Suppressor macrophage treated with lipopolysaccharide for 1 hour (primary cell): ENCODE results near the gene SCYL2.
"Not testable (repeated sequence)": the region's sequence is repeated elsewhere in the genome, so short reads cannot be mapped to it uniquely, and the experiment has no call there.

Experiments used
- DNase-seq, 3 donors: peaks; one replicate each; pipeline ENCODE4 v3.0.0-alpha.2; 2020 to 2022

Gene SCYL2, protein sequence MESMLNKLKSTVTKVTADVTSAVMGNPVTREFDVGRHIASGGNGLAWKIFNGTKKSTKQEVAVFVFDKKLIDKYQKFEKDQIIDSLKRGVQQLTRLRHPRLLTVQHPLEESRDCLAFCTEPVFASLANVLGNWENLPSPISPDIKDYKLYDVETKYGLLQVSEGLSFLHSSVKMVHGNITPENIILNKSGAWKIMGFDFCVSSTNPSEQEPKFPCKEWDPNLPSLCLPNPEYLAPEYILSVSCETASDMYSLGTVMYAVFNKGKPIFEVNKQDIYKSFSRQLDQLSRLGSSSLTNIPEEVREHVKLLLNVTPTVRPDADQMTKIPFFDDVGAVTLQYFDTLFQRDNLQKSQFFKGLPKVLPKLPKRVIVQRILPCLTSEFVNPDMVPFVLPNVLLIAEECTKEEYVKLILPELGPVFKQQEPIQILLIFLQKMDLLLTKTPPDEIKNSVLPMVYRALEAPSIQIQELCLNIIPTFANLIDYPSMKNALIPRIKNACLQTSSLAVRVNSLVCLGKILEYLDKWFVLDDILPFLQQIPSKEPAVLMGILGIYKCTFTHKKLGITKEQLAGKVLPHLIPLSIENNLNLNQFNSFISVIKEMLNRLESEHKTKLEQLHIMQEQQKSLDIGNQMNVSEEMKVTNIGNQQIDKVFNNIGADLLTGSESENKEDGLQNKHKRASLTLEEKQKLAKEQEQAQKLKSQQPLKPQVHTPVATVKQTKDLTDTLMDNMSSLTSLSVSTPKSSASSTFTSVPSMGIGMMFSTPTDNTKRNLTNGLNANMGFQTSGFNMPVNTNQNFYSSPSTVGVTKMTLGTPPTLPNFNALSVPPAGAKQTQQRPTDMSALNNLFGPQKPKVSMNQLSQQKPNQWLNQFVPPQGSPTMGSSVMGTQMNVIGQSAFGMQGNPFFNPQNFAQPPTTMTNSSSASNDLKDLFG

DNA sequence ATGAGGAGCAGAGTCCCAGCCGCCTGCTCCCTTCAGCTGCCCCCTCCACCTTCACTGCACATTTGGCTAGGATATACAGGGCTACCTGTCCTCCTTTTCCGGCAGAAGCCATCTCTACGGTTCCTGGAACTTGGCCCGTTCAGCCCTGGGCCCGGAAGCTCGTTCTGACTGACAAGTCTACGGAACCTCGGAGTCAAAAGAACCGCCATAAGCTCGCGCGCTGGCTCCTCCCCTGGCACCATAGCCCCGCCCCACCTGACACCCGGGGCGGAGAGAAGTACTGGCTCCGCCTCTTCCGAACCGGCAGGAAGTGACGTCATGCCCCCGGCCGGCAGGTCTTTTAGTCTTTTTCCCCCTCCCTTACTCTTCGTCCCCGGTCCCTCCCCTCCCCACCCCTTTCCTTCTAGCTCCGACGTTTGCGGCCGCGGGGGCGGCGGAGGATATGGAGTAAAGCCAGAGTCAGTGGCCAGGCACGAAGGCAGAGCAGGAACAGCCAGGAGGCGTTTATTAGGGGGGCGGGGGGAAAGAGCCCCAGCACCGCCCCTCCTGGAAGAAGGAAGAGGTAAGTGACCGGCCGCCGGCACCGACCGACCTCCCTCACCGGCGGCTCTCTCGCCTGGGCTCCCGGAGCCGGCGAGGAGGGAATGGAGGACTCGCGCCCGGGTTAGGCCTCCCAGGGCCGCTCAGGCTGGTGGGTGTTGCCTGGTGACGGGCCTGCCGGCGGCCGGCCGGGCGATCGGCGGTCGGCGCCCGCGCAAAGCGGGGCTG is at the start of gene SCYL2, which contains the start of gene DEPDC4:
Gene SCYL2 (plus strand): TSS at position 343 of the 768 bp plus-strand sequence. CDS start 15,794 bp downstream, outside the sequence.
Gene DEPDC4 (minus strand): TSS at position 245 of the 768 bp plus-strand sequence. CDS start 3 bp downstream, at position 242.
- peak; percentile 99 to 100 (median 99) for DNase-seq

DNA sequence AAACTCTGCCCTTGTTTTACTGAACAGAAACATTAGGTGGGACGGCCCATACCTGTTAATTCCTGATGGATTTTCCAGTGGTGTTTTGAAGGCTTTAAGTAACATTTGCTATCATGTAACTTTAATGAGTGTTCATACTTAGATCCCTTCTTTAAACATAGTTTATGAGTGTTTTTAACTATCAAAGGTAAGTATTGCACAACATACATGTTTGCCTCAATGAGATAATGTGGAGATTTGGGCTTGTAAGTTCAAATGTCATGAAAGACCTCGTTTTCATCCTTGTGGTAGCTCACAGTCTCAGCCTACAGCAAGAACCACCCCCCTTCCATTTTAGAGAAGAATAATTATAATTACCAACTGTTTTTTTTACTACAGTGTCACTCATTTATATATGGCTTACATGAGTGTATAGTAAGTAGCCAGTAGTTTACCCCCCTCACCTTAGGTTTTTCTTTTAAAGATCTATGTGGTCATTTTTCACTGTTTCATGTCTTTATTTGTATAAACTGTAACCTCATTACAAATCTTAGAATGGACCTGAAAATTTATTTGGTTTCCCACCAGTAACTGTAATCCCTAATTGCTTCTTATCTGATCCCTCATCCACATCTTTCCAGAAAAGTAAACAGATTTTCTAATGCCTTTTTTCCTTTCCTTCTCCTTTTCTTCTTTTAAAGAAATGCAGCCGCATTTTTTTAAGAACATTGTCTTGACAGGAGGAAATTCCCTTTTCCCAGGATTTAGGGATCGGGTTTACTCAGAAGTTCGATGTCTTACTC is 47.5 kb upstream of the SCYL2 start:
- no peak for DNase-seq

DNA sequence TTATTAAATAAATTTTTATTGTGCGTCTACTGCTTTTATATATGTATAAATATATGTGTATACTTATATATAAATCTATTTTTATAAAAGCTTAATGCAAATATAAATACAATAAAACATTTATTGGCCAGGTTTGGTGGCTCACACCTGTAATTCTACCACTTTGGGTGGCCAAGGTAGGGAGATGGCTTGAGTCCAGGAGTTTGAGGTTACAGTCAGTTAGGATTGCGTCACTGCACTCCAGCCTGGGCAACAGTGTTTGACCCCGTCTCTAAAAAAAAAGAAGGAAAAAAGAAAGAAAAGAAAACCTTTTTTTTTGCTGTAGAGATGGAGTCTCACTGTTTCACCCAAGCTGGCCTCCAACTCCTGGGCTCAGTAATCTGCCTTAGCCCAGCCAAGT is 45.5 kb upstream of the SCYL2 start:
- DNase-seq = no peak

DNA sequence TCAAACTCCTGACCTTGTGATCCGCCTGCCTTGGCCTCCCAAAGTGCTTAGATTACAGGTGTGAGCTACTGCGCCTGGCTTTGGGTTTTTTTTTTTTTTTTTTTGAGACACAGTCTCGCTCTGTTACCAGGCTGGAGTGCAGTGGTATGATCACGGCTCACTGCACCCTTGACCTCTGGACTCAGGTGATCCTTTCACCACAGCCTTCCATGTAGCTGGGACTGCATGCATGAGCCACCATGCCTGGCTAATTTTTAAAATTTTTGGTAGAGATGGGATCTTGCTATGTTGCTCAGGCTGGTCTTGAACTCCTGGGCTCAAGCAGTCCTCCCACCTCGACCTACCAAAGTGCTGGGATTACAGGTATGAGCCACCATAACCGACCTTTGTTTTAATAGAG is 44.8 kb upstream of the SCYL2 start:
- not testable (repeated sequence) for DNase-seq

DNA sequence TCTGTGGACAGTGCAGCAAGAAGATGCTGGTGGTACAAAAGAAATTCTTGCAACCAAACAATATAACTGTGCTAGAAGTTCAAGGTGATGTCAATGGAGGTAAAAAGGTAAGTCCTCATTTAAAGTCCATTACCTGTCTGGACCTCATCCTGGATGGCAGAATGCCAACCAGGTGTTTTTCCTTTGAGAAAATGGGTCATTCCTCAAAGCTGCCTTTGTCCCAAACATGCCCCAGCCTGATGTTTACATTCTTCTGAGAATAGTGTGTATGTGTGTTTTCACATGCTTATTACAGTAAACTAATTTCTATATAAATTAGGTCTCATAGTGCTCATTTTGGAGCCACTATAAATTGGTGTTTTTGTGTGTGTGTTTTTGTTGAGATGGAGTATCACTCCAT is 41.5 kb upstream of the SCYL2 start:
- no peak for DNase-seq

DNA sequence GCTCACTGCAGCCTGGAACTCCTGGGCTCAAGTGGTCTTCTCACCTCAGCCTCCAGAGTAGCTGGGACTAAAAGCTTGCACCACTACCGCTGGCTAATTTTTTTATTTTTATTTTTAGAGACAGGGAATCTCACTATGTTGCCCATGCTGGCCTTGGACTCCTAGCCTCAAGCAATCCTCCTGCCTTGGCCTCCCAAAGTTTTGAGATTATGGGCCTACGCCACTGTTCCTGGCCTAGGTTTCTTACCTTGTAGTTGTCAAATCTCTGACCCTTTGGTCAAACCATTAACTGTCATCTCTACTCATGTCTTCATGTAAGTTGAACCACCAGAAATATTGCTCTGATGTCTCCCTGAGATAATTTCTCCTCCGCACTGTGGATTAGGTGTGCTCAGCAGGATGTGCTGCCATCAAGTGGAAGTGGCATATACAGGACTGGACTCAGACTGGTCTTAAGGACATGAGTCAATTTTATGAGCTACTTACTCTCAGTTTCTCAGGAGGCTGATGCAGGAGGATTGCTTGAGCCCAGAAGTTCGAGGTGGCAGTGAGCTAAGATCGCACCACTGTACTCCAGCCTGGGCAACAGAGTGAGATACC is 37.8 kb upstream of the SCYL2 start:
- no peak for DNase-seq

DNA sequence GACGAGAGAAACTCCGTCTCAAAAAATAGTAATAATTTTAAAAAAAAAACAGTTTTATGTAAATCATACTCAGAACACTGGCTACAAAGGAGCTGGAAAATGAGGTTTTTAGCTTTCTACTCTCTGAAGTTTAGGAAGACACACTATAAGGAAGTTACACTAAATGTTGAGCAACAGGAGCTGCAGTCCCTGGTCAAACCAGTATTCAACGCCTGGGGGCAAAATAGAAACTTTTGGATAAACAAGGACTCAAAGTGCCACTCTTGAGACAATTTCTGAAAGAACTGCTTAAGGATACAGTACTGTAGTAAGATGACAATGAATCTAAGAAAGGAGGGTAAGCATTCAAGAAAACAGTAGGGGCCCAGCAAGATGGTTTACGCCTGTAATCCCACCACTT is 37.1 kb upstream of the SCYL2 start:
- peak; percentile 18 to 46 (median 32) for DNase-seq

DNA sequence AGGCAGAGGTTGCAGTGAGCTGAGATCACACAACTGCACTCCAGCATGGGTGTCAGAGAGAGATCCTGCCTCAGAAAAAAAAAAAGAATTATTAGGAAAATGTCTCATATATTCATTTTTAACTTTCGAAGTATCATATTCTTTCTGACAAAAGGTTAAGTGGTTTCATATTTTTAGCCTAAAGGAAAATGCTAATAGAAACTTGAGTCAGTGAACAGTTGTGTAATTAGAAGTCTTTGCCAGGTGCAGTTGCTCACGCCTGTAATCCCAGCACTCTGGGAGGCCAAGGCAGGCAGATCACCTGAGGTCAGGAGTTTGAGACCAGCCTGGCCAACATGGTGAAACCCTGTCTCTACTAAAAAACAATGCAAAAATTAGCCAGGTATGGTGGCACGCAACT is 35.1 kb upstream of the SCYL2 start:
- DNase-seq = not testable (repeated sequence)

DNA sequence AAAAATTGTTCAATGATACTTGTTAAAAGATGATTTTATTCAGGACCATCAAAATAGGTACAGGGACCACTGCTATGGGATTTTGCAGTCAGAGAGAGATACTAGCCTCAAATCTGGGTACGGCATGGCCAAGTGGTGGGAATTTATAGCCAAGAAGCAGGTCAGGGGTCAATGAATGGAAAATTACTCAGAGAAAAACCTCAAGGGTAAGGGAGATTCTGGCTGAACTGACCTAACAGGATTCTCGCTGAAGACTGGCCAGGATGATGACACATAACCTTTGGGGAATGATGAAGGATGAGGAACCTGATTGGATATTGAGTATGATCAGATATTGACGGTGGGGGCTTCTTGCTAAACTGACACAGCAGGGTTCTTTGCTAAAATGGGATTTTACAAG is 32.8 kb upstream of the SCYL2 start:
- no peak for DNase-seq

DNA sequence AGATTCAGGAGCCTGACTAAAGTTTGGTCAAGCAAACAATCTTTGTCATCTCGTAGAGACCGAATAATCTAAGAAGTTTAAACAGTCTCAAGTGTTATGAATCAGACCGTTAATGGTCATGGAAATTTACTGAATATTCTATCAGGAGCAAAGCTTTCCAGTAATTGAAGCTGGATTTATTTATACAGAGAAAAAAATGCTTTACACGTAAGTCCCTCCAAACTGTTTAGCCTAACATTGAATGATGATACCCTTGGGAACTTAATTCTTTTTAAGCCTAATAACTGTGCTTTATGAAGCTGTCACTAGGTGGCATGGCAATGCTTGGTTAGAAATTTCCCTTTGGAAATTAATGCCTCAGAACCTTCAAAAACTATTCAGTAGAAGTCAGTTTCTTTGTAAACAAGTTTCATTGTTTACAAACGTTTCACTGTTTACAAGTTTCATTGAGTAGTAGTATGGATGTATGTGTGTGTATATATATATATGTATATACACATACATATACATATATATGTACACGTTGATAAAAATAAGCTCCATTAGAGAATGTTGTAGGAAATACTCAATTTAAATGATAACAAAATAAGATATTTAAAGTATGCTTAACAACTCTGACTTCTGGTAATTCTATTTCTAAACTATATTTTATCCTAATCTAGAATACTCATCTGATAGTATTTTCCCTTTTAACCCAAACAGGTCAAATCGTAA is 32.2 kb upstream of the SCYL2 start:
- peak; percentile 53 to 71 (median 66) for DNase-seq

DNA sequence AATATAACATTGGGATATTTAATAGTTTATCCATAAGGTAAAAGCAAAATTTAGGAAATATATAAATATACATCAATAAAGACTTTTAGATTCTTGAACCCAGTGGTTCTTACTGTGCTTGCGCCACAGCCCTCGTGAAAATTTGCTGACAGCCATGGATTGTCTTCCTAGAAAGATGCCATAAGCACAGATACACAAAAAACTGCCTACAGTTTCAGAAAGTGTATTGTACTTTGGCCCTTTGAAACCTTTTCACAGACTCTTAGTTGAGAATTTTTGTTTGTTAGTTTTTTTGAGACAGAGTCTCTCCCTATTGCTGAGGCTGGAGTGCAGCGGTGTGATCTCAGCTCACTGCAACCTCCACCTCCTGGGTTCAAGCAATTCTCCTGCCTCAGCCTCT is 28.2 kb upstream of the SCYL2 start:
- no peak for DNase-seq

DNA sequence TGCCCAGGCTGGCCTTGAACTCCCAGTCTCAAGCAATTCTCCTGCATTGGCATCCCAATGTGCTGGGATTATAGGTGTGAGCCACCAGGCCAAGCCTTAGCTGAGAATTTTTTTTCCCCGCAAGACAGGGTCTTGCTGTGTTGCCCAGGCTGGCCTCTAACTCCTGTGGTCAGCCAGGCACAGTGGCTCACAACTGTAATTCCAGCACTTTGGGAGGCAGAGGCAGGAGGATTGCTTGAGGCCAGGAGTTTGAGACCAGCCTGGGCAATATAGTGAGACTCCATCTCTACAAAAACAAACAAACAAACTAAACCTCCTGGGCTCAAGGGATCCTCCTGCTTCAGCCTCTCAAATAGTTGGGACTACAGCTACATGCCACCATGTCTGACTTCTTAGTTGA is 27.4 kb upstream of the SCYL2 start:
- DNase-seq = no peak

DNA sequence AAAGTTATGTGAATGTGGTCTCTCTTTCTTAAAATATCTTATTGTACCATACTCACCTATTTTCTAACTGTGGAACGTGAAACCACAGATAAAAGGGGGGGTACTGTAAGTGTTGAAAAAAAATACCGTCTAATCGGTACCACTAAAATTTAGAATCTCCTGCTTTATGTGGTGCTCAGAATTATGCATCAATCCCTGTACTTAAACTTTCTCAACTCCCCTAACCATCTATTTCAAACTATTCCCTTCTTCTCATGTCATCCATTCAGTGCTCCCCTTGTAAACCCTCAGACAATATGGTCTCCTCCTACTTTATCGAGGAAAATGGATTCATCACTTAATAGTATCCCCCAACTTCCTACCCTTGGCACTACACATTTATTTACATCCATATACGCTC is 23.8 kb upstream of the SCYL2 start:
- no peak for DNase-seq

DNA sequence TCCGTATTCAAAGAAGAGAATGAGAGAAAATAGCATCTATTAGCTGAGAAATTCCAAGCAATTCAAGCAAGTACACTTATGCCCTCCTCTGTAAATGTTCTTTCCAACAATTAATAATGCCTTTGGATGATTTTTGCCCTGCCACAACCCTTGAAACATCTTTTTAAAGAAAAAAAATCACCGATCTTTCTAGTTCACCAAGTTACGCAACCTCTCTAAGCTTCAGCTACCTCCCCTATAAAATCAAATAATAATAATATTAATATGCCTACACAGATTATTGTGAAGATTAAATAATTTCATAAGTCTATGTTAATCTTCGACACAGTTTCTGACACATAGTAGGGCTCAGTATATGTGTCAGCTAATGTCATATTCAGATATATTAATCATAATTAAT is 19.2 kb upstream of the SCYL2 start:
- no peak for DNase-seq

DNA sequence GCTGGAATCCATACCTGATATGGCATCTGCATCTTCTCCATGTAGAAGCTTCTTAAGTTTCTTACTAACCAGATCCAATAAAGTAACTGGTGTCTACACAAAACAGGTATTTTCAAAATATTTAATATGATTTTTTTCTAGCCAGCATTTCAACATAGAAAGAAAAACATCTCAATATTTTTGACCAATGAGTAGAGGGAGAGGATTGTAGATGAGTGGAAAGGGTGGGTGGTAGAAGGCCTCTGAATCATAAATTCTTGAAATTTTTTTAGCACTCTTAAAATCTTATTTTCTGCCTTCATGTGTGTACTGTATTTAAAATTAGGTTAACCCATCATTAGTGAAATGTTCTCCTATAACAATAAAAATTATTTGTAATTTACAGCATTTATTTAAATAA is 18.1 kb upstream of the SCYL2 start:
- DNase-seq = no peak

DNA sequence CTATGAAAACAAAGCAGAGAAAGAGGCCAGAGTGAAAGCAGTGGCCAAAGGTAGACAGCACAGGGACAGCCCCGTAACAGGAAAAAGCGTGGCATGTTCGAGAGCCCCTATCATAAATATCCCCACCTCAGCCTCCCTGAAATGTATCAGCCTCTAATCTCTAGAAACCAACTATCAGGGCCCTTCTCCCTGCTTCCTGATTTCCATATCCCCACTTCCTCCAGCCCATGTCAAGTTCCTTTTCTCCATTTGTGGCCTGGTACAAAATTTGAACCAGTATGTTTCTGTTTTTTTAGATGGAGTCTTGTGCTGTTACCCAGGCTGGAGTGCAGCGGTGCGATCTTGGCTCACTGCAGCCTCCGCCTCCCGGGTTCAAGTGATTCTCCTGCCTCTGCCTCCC is 17.0 kb upstream of the SCYL2 start:
- peak; percentile 15 to 31 (median 24) for DNase-seq

DNA sequence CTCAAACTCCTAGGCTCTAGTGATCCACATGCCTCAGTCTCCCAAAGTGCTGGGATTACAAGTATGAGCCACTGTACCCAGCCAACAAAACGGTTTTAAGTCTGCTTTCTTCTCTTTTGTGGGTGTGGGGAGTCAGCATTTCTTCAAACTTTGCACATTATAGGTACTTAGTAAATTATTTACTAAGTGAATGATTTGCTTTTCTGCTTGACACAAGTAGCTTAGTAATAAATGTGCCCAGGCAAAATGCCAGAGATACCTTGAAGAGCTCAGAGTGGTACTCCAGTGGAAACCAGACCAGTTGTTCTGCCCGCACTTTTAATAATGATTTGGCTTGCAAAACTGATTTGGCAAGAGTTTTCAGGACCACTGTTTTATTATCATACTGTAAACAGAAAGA is 15.1 kb upstream of the SCYL2 start:
- DNase-seq = no peak

DNA sequence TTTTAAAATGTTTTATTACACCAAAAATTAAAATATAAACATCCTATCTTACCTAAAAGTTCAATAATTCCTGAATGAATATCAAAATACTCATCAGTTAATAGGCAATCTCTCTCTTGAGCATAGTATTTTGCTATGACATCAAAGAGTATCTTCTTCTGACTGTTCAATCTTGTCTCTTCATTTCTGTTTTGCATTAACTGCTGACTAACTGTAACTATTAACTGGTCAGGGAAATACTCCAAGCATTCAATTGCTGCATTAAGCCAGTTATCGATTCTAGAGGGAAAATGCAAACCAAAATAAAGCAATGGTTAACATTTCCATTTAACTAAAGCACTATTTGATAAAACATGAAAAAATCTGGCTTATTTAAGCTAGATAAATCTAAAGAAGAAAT is 13.5 kb upstream of the SCYL2 start:
- DNase-seq = no peak

DNA sequence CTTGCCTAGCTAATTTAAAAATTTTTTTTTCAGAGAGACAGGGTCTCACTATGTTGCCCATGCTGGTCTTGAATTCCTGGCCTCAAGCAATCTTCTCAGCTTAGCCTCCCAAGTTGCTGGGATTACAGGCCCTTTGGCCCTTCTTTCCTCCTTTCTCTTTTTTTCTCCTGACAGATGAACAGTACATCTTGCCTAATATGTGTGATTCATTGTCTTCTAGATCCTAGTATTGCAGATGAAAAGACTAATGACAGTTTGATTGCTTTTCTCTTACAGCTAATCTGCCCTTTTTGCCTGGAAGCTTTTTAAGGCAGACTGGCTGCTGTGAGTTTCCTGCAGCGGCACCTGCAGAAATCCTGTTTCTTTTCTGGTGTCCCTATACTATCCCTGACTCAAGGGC is 12.1 kb upstream of the SCYL2 start:
- DNase-seq = no peak

DNA sequence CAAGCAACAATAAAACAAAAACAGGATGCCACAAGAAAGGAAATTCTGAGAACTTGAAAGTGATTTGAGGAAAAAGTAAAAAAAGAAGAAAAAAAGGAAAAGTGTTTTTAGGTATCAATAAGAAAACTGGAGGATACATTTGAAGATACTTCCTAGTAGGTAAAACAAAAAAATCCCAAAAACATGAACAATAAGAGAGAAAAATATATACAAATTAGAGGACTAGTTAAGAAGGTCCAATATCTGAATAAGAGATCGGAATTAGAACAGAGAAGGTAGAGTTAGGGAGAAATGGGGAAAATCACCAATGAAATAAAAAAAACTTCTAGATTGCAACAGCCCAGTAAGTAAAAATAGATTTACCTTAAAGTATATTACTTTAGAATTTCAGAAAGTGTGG is 8.8 kb upstream of the SCYL2 start:
- no peak for DNase-seq

DNA sequence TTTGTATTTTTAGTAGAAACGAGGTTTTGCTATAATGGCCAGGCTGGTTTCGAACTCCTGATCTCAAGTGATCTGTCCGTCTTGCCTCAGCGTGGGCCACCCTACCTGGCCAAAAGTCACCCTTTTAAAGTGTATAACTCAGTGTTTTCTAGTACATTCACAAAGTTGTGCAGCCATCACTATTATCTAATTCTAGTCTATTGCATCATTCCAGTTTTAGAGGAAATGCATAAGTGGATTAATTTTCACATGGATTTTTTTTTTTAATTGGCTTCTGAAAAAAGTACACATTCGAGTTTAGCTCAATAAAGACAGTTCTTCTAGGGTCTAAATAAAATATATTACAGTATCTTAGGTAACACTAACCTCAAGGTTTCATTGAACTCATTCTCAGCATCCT is 3.8 kb upstream of the SCYL2 start:
- DNase-seq = no peak
